HepG2 (cell line): ENCODE measurements around the gene ZNF444. TPM values are rescaled to one million over a fixed set of nuclear protein-coding genes. Genes with fewer than 3 reads are reported as not detected.

ENCODE experiments used
- ELF1 ChIP-seq: sonication (generic); formaldehyde crosslinking; IDR thresholded peaks from 2 replicates; pipeline ENCODE4 v1.4.0; 2020; ENCODE audit warnings: missing genetic modification reagents
- MIXL1 ChIP-seq: IDR thresholded peaks from 2 replicates; pipeline ENCODE4 v1.6.1; 2016
- PHF8 ChIP-seq: sonication (generic); formaldehyde crosslinking; IDR thresholded peaks from 2 replicates; pipeline ENCODE4 v1.5.0; 2020; ENCODE audit warnings: missing genetic modification reagents
- SUZ12 ChIP-seq: fragments of 150-350 bp; IDR thresholded peaks from 2 replicates; pipeline ENCODE4 v1.6.1; 2014; ENCODE audit warnings: low read depth, low read length
- ZNF766 ChIP-seq: sonication (generic); formaldehyde crosslinking; IDR thresholded peaks from 2 replicates; pipeline ENCODE4 v1.5.0; 2020; ENCODE audit warnings: missing genetic modification reagents, borderline replicate concordance
- polyA plus RNA-seq, 8 experiments: library from polyadenylated mRNA; depleted of rRNA in 3 of 8; stranded (reverse) in 7 of 8; unstranded in 1 of 8; fragments of >200 nt; fragmentation: Illumina TruSeq in 4 of 8; extraction: Trizol in 4 of 8; gene quantifications; 2 replicates each; pipeline versions ENCODE4 v1.2.1 to v1.2.3, GENCODE V29; 2011 to 2016; ENCODE audit warnings: low read depth in 4 of 8, missing spikeins in 1 of 8, mixed read lengths in 1 of 8; ENCODE audit not compliant: insufficient read depth in 1 of 8
- total RNA-seq, 5 experiments: library from RNA; depleted of rRNA; stranded (reverse); fragments of >200 nt; fragmentation: Illumina TruSeq; extraction: Trizol; gene quantifications; 2 replicates each; pipeline ENCODE4 v1.2.3, GENCODE V29; 2016; ENCODE audit warnings: low read depth in 1 of 5
- TF ChIP-seq, protein P1 (sequence below): fragments of 450-650 bp; IDR thresholded peaks from 2 replicates; pipeline ENCODE4 v1.6.1; 2017; ENCODE audit warnings: mild to moderate bottlenecking
- TF ChIP-seq, protein P2 (sequence below): sonication (generic); formaldehyde crosslinking; IDR thresholded peaks from 2 replicates; pipeline ENCODE4 v1.5.1; 2020; ENCODE audit warnings: missing genetic modification reagents, mild to moderate bottlenecking, borderline replicate concordance
- TF ChIP-seq, protein P3 (sequence below): sonication (generic); formaldehyde crosslinking; IDR thresholded peaks from 2 replicates; pipeline ENCODE4 v1.4.0; 2020; ENCODE audit warnings: missing genetic modification reagents, borderline replicate concordance
- TF ChIP-seq, protein P4 (sequence below): sonication (generic); formaldehyde crosslinking; IDR thresholded peaks from 2 replicates; pipeline ENCODE4 v1.8.0; 2022; ENCODE audit warnings: mild to moderate bottlenecking, missing genetic modification reagents, borderline replicate concordance
- TF ChIP-seq, protein P5 (sequence below): sonication (generic); formaldehyde crosslinking; IDR thresholded peaks from 2 replicates; pipeline ENCODE4 v1.5.0; 2020; ENCODE audit warnings: missing genetic modification reagents
- TF ChIP-seq, protein P6 (sequence below): sonication (generic); formaldehyde crosslinking; IDR thresholded peaks from 2 replicates; pipeline ENCODE4 v1.4.0; 2020; ENCODE audit warnings: missing genetic modification reagents, mild to moderate bottlenecking, borderline replicate concordance
- TF ChIP-seq, protein P7 (sequence below): sonication (generic); formaldehyde crosslinking; IDR thresholded peaks from 2 replicates; pipeline ENCODE4 v1.4.0; 2020; ENCODE audit warnings: mild to moderate bottlenecking, missing genetic modification reagents

Gene ZNF444
- total and polyA plus RNA-seq, 2 of the 13 experiments (the other 11 are each of a cell fraction or from before 2014, with no cell fraction given), result 27.4 to 30.3 TPM

DNA sequence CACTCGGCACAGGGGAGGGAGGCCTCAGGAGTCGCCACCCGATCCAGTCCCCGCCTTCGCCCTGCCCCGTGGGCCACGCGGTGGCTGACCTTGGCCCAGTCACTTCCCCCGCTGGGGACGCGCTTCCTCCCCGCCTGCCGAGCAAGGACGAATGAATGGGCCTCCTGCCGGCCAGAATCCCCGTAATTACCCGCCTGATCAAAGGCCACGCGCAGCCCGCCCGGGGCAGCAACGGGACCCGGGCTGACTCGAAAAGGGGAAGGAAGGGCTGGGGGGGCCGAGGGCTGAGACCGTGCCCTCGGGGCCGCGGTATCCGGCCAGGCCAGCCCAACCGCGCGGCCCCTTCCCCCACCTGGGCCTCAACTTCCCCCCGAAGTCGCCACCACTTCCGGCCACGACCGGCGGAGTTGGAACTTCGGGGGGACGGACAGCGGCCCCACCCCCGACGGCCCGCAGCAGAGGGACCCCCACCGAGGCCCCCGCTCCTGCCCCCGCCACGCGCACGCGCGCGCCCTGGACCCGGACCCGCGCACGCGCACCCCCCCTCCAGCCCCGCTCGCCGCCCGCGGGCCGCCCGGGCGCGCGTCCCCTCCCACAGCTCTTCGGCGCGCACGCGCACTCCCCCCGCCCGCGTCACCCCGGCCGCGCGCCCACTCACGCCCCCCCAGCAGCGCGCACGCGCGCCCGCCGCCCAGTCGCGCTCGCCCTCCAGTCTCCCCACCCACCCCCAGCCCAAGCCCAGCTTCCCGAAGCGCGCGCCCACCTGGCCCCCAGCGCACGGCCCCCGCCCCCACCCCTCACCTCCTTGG, 20.5 kb upstream of the ZNF444 start (continued):
- TF ChIP-seq, protein P1, sequence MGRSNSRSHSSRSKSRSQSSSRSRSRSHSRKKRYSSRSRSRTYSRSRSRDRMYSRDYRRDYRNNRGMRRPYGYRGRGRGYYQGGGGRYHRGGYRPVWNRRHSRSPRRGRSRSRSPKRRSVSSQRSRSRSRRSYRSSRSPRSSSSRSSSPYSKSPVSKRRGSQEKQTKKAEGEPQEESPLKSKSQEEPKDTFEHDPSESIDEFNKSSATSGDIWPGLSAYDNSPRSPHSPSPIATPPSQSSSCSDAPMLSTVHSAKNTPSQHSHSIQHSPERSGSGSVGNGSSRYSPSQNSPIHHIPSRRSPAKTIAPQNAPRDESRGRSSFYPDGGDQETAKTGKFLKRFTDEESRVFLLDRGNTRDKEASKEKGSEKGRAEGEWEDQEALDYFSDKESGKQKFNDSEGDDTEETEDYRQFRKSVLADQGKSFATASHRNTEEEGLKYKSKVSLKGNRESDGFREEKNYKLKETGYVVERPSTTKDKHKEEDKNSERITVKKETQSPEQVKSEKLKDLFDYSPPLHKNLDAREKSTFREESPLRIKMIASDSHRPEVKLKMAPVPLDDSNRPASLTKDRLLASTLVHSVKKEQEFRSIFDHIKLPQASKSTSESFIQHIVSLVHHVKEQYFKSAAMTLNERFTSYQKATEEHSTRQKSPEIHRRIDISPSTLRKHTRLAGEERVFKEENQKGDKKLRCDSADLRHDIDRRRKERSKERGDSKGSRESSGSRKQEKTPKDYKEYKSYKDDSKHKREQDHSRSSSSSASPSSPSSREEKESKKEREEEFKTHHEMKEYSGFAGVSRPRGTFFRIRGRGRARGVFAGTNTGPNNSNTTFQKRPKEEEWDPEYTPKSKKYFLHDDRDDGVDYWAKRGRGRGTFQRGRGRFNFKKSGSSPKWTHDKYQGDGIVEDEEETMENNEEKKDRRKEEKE, result no peak
- TF ChIP-seq ELF1 (CRISPR knock-in tag), result peak; percentile 67
- TF ChIP-seq, protein P2, sequence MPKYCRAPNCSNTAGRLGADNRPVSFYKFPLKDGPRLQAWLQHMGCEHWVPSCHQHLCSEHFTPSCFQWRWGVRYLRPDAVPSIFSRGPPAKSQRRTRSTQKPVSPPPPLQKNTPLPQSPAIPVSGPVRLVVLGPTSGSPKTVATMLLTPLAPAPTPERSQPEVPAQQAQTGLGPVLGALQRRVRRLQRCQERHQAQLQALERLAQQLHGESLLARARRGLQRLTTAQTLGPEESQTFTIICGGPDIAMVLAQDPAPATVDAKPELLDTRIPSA (CRISPR knock-in tag), result 0 out of 2 replicates have a peak, but pooled peaks have one; percentile 34
- TF ChIP-seq, protein P3, sequence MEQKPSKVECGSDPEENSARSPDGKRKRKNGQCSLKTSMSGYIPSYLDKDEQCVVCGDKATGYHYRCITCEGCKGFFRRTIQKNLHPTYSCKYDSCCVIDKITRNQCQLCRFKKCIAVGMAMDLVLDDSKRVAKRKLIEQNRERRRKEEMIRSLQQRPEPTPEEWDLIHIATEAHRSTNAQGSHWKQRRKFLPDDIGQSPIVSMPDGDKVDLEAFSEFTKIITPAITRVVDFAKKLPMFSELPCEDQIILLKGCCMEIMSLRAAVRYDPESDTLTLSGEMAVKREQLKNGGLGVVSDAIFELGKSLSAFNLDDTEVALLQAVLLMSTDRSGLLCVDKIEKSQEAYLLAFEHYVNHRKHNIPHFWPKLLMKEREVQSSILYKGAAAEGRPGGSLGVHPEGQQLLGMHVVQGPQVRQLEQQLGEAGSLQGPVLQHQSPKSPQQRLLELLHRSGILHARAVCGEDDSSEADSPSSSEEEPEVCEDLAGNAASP, result peak; percentile 79
- peak; percentile 82; the same call in 1 of the 2 replicates for TF ChIP-seq PHF8 (CRISPR knock-in tag)
- TF ChIP-seq, protein P4, sequence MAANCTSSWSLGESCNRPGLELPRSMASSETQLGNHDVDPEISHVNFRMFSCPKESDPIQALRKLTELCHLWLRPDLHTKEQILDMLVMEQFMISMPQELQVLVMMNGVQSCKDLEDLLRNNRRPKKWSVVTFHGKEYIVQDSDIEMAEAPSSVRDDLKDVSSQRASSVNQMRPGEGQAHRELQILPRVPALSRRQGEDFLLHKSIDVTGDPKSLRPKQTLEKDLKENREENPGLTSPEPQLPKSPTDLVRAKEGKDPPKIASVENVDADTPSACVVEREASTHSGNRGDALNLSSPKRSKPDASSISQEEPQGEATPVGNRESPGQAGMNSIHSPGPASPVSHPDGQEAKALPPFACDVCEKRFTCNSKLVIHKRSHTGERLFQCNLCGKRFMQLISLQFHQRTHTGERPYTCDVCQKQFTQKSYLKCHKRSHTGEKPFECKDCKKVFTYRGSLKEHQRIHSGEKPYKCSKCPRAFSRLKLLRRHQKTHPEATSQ (CRISPR knock-in tag), result 0 out of 2 replicates have a peak, but pooled peaks have one; percentile 36
- TF ChIP-seq, protein P5, sequence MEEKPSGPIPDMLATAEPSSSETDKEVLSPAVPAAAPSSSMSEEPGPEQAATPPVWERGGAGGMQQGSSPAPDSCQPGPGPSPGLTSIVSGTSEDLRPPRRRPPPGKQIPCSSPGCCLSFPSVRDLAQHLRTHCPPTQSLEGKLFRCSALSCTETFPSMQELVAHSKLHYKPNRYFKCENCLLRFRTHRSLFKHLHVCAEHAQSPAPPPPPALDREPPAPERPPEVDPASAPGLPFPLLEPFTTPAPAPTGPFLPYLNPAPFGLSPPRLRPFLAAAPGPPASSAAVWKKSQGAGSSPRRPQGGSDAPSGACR, result 0 out of 2 replicates have a peak, but pooled peaks have one; percentile 55
- peak; percentile 90 for TF ChIP-seq MIXL1
- TF ChIP-seq ZNF766 (CRISPR knock-in tag), result 0 out of 2 replicates have a peak, but pooled peaks have one; percentile 16
- TF ChIP-seq, protein P6, sequence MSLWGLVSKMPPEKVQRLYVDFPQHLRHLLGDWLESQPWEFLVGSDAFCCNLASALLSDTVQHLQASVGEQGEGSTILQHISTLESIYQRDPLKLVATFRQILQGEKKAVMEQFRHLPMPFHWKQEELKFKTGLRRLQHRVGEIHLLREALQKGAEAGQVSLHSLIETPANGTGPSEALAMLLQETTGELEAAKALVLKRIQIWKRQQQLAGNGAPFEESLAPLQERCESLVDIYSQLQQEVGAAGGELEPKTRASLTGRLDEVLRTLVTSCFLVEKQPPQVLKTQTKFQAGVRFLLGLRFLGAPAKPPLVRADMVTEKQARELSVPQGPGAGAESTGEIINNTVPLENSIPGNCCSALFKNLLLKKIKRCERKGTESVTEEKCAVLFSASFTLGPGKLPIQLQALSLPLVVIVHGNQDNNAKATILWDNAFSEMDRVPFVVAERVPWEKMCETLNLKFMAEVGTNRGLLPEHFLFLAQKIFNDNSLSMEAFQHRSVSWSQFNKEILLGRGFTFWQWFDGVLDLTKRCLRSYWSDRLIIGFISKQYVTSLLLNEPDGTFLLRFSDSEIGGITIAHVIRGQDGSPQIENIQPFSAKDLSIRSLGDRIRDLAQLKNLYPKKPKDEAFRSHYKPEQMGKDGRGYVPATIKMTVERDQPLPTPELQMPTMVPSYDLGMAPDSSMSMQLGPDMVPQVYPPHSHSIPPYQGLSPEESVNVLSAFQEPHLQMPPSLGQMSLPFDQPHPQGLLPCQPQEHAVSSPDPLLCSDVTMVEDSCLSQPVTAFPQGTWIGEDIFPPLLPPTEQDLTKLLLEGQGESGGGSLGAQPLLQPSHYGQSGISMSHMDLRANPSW (CRISPR knock-in tag), result no peak
- no peak for TF ChIP-seq SUZ12
- TF ChIP-seq, protein P7, sequence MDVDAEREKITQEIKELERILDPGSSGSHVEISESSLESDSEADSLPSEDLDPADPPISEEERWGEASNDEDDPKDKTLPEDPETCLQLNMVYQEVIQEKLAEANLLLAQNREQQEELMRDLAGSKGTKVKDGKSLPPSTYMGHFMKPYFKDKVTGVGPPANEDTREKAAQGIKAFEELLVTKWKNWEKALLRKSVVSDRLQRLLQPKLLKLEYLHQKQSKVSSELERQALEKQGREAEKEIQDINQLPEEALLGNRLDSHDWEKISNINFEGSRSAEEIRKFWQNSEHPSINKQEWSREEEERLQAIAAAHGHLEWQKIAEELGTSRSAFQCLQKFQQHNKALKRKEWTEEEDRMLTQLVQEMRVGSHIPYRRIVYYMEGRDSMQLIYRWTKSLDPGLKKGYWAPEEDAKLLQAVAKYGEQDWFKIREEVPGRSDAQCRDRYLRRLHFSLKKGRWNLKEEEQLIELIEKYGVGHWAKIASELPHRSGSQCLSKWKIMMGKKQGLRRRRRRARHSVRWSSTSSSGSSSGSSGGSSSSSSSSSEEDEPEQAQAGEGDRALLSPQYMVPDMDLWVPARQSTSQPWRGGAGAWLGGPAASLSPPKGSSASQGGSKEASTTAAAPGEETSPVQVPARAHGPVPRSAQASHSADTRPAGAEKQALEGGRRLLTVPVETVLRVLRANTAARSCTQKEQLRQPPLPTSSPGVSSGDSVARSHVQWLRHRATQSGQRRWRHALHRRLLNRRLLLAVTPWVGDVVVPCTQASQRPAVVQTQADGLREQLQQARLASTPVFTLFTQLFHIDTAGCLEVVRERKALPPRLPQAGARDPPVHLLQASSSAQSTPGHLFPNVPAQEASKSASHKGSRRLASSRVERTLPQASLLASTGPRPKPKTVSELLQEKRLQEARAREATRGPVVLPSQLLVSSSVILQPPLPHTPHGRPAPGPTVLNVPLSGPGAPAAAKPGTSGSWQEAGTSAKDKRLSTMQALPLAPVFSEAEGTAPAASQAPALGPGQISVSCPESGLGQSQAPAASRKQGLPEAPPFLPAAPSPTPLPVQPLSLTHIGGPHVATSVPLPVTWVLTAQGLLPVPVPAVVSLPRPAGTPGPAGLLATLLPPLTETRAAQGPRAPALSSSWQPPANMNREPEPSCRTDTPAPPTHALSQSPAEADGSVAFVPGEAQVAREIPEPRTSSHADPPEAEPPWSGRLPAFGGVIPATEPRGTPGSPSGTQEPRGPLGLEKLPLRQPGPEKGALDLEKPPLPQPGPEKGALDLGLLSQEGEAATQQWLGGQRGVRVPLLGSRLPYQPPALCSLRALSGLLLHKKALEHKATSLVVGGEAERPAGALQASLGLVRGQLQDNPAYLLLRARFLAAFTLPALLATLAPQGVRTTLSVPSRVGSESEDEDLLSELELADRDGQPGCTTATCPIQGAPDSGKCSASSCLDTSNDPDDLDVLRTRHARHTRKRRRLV, result no peak
